Tibial nerve (tissue), 4 donors: Measurements from ENCODE around the gene MOB2. TPM values are rescaled to one million over a fixed set of nuclear protein-coding genes. Genes with fewer than 3 reads are reported as not detected.

Experiments used
- DNase-seq, 2 donors: peaks; one replicate each; pipeline ENCODE4 v3.0.0-alpha.2; 2019; ENCODE audit warnings: low spot score in 2 of 2
- H3K27ac ChIP-seq, 4 donors: fragments of 200-600 bp; sonication (generic) in 3 of 4; one replicate each; pipeline ENCODE4 v1.5.1; 2017 to 2019; ENCODE audit warnings: mild to moderate bottlenecking in 1 of 4
- H3K27me3 ChIP-seq, 2 donors: fragments of 200-600 bp; sonication (generic) in 1 of 2; one replicate each; pipeline versions ENCODE4 v1.5.1 to v1.6.0; 2017 to 2019
- H3K36me3 ChIP-seq, 3 donors: fragments of 200-600 bp; sonication (generic); one replicate each; pipeline ENCODE4 v1.5.1; 2018 to 2019
- H3K4me1 ChIP-seq, 4 donors: fragments of 200-600 bp; sonication (generic) in 3 of 4; one replicate each; pipeline ENCODE4 v1.5.1; 2017 to 2019
- H3K4me3 ChIP-seq, 4 donors: fragments of 200-600 bp; sonication (generic) in 3 of 4; one replicate each; pipeline ENCODE4 v1.5.1; 2017 to 2019; ENCODE audit warnings: mild to moderate bottlenecking in 1 of 4, moderate library complexity in 1 of 4
- H3K9me3 ChIP-seq, 4 donors: fragments of 200-600 bp; sonication (generic) in 3 of 4; one replicate each; pipeline ENCODE4 v1.5.1; 2017 to 2019
- EP300 ChIP-seq, 2 donors: sonication (generic); formaldehyde crosslinking; IDR thresholded peaks; one replicate each; pipeline ENCODE4 v1.6.1; 2017; ENCODE audit warnings: antibody characterized with exemption in 2 of 2, mild to moderate bottlenecking in 1 of 2
- POLR2A ChIP-seq, 2 donors: fragments of 450-650 bp; IDR thresholded peaks; one replicate each; pipeline ENCODE4 v1.6.1; 2017; ENCODE audit warnings: antibody characterized with exemption in 2 of 2, mild to moderate bottlenecking in 2 of 2, moderate library complexity in 2 of 2
- WGBS, 2 donors: methylation state at CpG; one replicate each; pipeline ENCODE4 v1.1.5; 2018; 5-methylcytosine and 5-hydroxymethylcytosine counted together
- total RNA-seq, 4 donors: library from RNA; depleted of rRNA; stranded (reverse); fragments of >200 nt; gene quantifications; one replicate each; pipeline ENCODE4 v1.1.0, GENCODE V29; 2016
- TF ChIP-seq, protein P1 (sequence below), 5 experiments: fragments of 200-600 bp in 3 of 5; fragments of 450-650 bp in 2 of 5; sonication (generic) in 3 of 5; IDR thresholded peaks; one replicate each; pipeline ENCODE4 v1.5.1; 2016 to 2019; ENCODE audit warnings: antibody characterized with exemption in 5 of 5, mild to moderate bottlenecking in 3 of 5, moderate library complexity in 2 of 5

Gene MOB2
- total RNA-seq, 4 donors from 2014 or later: 42.3 to 55.1 (median 46.9) TPM

DNA sequence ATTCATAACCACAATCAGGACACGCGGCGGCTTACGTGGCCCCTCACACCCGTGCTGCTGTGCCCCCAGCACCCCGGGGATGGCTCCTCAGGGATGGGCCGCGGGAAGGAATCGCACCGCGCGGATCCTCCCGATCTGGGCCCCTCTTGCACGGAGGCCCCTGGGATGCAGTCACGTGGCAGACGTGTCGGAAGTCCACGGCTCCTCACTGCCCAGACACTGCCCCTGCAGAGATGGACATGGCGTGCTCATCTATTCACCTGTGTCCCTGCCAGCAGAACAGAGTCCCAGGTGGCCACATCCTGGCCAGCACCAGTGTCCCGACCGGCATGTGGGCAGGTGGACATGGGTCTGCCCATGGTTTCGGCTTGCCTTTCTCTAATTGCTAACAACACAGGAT lies 12.8 kb downstream of the MOB2 start:
- Histone ChIP-seq H3K9me3 (no peaks in the 10 kb centered on the region), H3K4me3 (no peak overlapping the region), H3K4me1 (no peaks in the 10 kb centered on the region), H3K27ac (no peak overlapping the region), H3K27me3 (no peaks in the 10 kb centered on the region), H3K36me3 (peaks cover 3 to 99% (median 6%) of the 10 kb centered on the region in 3 donors)
- no peak for TF ChIP-seq EP300 (IDR thresholded peaks at IDR 0.05)
- TF ChIP-seq, protein P1, sequence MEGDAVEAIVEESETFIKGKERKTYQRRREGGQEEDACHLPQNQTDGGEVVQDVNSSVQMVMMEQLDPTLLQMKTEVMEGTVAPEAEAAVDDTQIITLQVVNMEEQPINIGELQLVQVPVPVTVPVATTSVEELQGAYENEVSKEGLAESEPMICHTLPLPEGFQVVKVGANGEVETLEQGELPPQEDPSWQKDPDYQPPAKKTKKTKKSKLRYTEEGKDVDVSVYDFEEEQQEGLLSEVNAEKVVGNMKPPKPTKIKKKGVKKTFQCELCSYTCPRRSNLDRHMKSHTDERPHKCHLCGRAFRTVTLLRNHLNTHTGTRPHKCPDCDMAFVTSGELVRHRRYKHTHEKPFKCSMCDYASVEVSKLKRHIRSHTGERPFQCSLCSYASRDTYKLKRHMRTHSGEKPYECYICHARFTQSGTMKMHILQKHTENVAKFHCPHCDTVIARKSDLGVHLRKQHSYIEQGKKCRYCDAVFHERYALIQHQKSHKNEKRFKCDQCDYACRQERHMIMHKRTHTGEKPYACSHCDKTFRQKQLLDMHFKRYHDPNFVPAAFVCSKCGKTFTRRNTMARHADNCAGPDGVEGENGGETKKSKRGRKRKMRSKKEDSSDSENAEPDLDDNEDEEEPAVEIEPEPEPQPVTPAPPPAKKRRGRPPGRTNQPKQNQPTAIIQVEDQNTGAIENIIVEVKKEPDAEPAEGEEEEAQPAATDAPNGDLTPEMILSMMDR (IDR thresholded peaks at IDR 0.05): no peak
- TF ChIP-seq POLR2A (IDR thresholded peaks at IDR 0.05): no peak
- WGBS, 2 donors: 93% methylated on average over 21 to 22 of the region's 22 CpGs
- DNase-seq: no peak

GRCh38 chr11:1473011-1473628 lies 13.5 kb downstream of the MOB2 start:
- DNase-seq: no peak
- WGBS, 2 donors: 89 to 92% methylated on average over 7 to 11 of the region's 12 CpGs
- Histone ChIP-seq H3K27ac (no peak overlapping the region), H3K27me3 (no peaks in the 10 kb centered on the region), H3K9me3 (no peaks in the 10 kb centered on the region), H3K36me3 (peaks cover 3 to 99% (median 6%) of the 10 kb centered on the region in 3 donors), H3K4me1 (no peaks in the 10 kb centered on the region), H3K4me3 (no peak overlapping the region)
- TF ChIP-seq, protein P1 (IDR thresholded peaks at IDR 0.05): no peak
- TF ChIP-seq POLR2A (IDR thresholded peaks at IDR 0.05) (no peak), EP300 (IDR thresholded peaks at IDR 0.05) (no peak)

GRCh38 chr11:1472180-1473005 lies 14.2 kb downstream of the MOB2 start:
- no peaks in the 10 kb centered on the region for H3K9me3 ChIP-seq
- TF ChIP-seq, protein P1 (IDR thresholded peaks at IDR 0.05): no peak
- TF ChIP-seq POLR2A (IDR thresholded peaks at IDR 0.05) (no peak), EP300 (IDR thresholded peaks at IDR 0.05) (no peak)
- 86 to 88% methylated on average over 12 to 17 of the region's 21 CpGs for WGBS, 2 donors
- H3K36me3 ChIP-seq: peaks cover 3 to 96% (median 6%) of the 10 kb centered on the region in 3 donors
- H3K27me3 ChIP-seq: no peaks in the 10 kb centered on the region
- no peak overlapping the region for H3K27ac ChIP-seq
- H3K4me3 ChIP-seq: no peak overlapping the region
- no peaks in the 10 kb centered on the region for H3K4me1 ChIP-seq
- DNase-seq: no peak

DNA sequence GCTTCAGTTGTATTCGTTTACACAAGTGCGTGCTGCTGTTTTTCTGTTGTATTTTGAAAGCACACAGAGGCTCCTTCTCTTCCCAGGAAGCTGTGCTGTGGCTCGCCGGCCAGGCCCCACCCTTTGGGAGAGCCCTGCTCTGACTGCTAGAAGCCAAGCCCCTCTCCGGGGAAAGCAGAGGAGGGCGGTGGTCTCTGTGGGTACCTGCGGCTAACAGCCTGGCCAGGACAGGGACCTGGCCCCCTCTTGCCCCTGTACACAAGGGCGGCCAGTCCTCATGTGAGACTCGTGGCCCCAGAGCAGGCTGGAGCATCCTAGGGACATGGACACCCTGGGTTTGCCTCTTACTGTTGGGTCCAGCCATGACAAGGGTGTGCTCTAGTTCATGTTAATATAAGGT lies 14.8 kb downstream of the MOB2 start:
- Histone ChIP-seq H3K4me3 (no peak overlapping the region), H3K36me3 (peaks cover 3 to 94% (median 6%) of the 10 kb centered on the region in 3 donors), H3K27me3 (no peaks in the 10 kb centered on the region), H3K4me1 (no peaks in the 10 kb centered on the region), H3K27ac (no peak overlapping the region), H3K9me3 (no peaks in the 10 kb centered on the region)
- DNase-seq: no peak
- WGBS, 2 donors: 73 to 74% methylated on average over 9 of the region's 9 CpGs
- TF ChIP-seq EP300 (IDR thresholded peaks at IDR 0.05) (no peak), POLR2A (IDR thresholded peaks at IDR 0.05) (no peak)
- TF ChIP-seq, protein P1 (IDR thresholded peaks at IDR 0.05): no peak
